Spleen (tissue), 7 donors: ENCODE data around the gene KIAA1217.

Experiments used
- CTCF ChIP-seq, 11 experiments: fragments of 200-600 bp in 7 of 11; fragments of 450-650 bp in 4 of 11; sonication (generic) in 4 of 11; IDR thresholded peaks in 8 of 11; conservative IDR thresholded peaks in 3 of 11; 1 replicate in 7 of 11; 2 replicates in 4 of 11; pipeline versions ENCODE4 v1.4.0 to v1.8.0; 2016 to 2021; ENCODE audit warnings: antibody characterized with exemption in 11 of 11, inconsistent platforms in 4 of 11, mild to moderate bottlenecking in 1 of 11
- POLR2A ChIP-seq, 3 donors: fragments of 450-650 bp; IDR thresholded peaks; one replicate each; pipeline ENCODE4 v1.5.1; 2017; ENCODE audit warnings: antibody characterized with exemption in 3 of 3, mild to moderate bottlenecking in 1 of 3
- donor health status: DM: no; HTN: no; CAD: no; lungs with moderate emphysema.
- donor health status: DM: no; HTN: no; CAD: no.
- donor health status: DM: no; HTN: no; CAD: no.

GRCh38 chr10:24494777-24495176, 285.8 kb downstream of the KIAA1217 start:
- no peak for TF ChIP-seq CTCF (IDR thresholded peaks at IDR 0.05 in 8 of 11, conservative IDR thresholded peaks at IDR 0.05 in 3 of 11)
- TF ChIP-seq POLR2A (IDR thresholded peaks at IDR 0.05): no peak
